NCI-H82 (cell line): ENCODE measurements around the gene RASAL1.
A peak's percentile ranks its signal among the peaks of the same experiment; 100 is the strongest.

Experiments used
- DNase-seq: peaks from one replicate; lab custom pipeline; 2025; lab: John Stamatoyannopoulos, UW

Gene RASAL1

GRCh38 chr12:113056631-113057488 is 78.7 kb downstream of the RASAL1 start, which contains the start of gene DTX1:
DTX1 (plus strand) TSS chr12:113056730; CDS start chr12:113058193, 1,463 bp downstream.
- DNase-seq, result peak; percentile 40

GRCh38 chr12:113056381-113056630 is 79.3 kb downstream of the RASAL1 start:
- no peak for DNase-seq

- DNase-seq, result no peak
Measured at GRCh38 chr12:113055594-113056380, 79.8 kb downstream of the RASAL1 start.

- no peak for DNase-seq
Measured at GRCh38 chr12:113054948-113055486, 80.5 kb downstream of the RASAL1 start.

GRCh38 chr12:113052326-113052725 is 83.2 kb downstream of the RASAL1 start:
- no peak for DNase-seq

- DNase-seq, result peak; percentile 17
Measured at GRCh38 chr12:113051759-113052158, 83.8 kb downstream of the RASAL1 start.

GRCh38 chr12:113050795-113051194 is 84.8 kb downstream of the RASAL1 start:
- DNase-seq, result peak; percentile 38

- peak; percentile 49 for DNase-seq
Measured at GRCh38 chr12:113049976-113050742, 85.4 kb downstream of the RASAL1 start.
